Measurements from ENCODE around the gene B3GAT1.

GRCh38 chr11:134414766-134415765 is 3.0 kb upstream of the B3GAT1 start:
- TF ChIP-seq CTCF (conservative IDR thresholded peaks at IDR 0.05; ENCODE audit: low read depth, low read length) = no peak
- TF ChIP-seq EZH2 (IDR thresholded peaks at IDR 0.05; ENCODE audit: borderline replicate concordance, low read depth, low read length, poor library complexity, severe bottlenecking) = no peak

All from A673 (cell line).